Measurements from ENCODE around the gene SAP30. TPM values are rescaled to one million over a fixed set of nuclear protein-coding genes. Genes with fewer than 3 reads are reported as not detected.

Gene SAP30
- total RNA-seq, 1 donor from 2014 or later = 19.3 TPM

DNA sequence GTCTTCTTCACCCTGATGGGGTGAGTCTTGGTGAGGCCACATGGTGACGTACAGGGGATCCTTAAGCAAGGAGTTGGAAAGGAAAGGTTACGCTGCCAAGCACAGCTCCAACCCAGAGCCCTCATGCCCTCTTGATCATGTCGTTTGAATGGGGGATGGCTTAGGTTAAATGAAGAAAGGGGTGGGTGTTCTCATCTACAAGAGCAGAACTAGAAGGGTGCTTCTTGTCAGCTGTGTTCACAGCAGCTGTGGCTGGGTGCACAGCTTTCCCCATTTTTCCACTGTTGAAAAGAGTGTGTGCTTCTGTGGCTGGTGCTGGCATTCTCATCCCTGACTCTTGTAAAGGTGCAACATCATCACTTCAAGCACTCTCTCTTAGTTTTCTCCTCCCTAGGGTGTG lies 43.7 kb downstream of the SAP30 start:
- no peak for DNase-seq (ENCODE audit: low read depth, low spot score)

DNA sequence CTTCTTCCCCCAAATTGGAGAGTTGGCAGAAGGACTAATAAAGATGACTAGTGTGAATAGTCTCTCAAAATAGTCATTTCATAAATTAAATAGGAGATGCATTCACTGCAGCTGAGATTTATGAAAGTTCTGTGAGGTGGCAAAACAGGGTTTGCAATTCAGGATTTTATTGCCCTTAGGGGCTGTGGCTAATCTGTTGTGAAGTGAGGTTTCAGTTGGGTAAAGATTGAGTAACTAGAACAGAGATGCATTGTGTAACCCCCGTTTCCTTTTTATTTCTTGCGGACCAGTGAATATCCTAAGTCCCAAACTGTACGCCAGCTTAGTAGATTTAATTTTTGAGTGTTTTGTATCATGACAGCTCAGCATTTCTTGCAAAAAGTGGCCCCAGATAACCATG lies 44.3 kb downstream of the SAP30 start:
- no peak for DNase-seq (ENCODE audit: low read depth, low spot score)

DNA sequence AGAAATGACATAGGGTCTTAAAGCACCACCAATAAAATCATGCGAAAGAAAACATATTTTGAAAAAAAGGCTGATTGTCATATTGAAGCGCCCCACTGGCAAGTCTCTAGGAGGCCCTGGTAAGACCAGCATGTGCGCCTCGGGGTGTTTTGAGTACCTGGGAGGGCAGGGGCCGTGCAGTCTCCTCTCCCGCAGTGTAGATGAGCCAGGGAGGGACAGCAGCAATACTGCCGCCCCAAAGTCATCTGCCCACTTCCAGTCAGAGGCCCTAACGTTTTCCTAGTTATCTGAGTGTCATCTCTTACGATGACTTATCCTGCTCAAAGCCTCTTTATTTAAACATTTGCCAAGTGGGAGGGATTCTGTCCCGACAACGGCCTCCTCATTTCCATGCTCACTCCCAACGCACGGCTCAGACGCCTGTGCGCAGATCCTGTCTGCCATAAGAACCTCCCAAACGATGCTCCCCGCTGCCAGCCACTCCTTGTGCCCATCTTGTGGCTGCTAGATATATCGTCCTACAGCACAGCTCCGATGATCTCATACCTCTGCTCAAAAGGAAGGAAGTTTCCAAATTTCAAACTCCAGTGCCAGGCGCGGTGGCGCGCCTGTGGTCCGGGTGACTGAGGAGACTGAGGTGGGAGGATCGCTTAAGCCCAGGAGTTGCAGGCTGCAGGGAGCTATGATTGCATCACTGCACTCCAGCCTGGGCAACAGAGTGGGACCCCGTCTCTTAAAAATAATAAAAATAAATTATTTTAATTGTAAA lies 45.3 kb downstream of the SAP30 start:
- DNase-seq (ENCODE audit: low read depth, low spot score) = no peak

DNA sequence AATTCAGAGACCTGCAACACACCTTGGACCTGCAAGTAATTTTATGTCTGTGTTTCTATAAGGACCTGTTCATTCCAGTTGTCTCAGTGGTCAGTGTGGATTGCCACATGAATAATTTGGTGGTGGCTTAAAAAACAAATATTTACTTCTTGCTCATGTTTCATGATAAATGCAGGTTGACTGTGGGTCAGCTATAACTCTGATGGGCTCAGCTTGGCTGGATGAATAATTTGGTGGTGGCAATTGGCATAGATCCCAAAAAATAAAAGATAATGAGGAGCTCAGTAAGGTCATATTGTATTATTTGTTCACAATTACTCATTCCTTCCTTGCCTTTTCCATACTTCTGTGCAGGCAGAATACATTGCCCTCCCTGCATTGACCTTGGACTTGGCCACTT lies 47.1 kb downstream of the SAP30 start:
- DNase-seq (ENCODE audit: low read depth, low spot score) = no peak

DNA sequence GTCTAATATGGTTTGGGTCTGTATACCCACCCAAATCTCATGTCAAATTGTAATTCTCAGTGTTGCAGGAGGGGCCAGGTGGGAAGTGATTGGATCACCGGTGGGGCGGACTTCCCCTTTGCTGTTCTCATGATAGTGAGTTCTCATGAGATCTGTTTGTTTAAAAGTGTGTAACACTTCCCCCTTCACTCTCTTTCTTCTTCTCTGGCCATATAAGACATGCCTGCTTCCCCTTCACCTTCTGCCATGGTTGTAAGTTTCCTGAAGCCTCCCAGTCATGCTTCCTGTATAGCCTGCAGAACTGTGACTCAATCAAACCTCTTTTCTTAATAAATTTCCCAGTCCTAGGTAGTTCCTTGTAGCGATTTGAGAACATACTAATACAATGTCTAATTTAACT lies 47.9 kb downstream of the SAP30 start:
- DNase-seq (ENCODE audit: low read depth, low spot score) = peak; percentile 35

DNA sequence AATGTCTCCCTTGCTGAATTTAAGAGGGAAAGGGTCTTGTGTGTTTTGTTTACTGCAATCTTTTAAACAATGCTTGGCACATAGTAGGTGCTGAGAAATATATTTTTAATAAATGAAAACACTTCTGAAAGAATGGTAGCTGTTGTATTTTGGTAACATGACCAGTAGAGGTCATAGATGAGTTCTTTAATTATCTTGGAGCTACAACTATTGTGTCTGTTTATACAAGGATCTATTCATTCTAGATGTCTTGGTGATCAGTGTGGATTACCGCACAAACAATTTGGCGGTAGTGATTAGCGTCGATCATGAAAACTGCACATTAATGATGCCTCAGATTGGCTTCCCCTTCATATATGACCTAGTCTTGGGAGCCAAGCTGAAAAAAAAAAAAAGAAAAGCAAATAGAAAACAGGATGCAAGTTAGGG lies 49.6 kb downstream of the SAP30 start:
- DNase-seq (ENCODE audit: low read depth, low spot score) = no peak

DNA sequence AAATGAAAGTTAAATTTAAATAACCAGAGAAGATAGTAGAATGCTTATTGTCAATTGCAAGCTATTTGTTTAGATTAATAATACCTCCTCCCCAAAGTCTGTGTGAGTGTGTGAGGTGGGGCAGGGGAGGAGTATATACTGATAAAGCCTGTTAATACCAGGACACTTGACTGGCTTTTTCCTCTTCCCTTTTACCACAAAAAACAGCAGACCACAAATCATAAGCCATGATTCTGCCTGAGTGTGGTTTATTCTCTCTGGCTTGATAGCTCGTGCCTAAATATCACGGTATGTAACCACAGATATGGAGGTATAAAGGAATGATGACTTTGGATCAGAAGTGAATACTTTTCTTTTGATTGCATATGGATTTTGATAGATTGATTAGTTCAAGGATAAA lies 50.0 kb downstream of the SAP30 start:
- DNase-seq (ENCODE audit: low read depth, low spot score) = no peak

DNA sequence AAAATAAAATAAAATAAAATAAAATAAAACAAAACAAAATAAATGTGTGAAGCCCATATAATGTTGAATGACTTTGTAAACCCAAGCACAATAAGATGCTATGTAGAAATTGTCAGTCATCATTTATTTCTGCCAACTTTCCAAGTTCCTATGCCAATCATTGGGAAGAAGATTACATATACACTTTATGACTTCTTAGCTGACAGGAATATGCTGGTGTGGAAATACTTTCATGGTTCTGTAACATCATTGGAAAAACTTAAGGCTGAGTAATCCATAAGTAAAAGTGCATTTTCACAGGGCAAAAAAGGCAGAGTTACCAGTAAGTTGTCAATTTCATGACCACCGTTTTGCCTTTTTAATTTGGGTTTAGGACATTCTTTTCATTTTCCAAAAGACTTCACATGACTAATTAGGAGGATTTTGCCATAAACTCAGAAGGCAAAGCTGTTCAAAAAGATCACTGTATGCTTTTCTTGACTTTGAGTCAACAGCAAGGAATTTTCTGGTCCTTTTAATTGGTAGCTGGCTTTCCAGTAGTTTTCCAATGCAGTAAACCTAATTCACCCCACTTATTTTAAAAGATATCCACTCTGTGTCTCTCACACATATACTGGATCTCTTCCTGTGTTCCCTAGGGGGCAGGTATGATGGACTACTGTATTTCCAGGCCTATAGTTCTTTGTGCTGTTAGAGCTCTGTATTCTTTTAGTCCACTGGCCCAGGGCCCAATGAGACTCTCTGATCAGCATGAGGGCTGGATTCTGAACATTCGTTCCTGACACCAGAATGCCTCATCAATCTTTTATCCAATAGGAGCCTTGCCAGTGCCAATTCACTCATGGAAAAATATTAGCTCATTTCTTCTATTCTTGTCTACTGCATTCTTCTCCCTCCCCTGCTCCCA lies 54.4 kb downstream of the SAP30 start:
- DNase-seq (ENCODE audit: low read depth, low spot score) = no peak

DNA sequence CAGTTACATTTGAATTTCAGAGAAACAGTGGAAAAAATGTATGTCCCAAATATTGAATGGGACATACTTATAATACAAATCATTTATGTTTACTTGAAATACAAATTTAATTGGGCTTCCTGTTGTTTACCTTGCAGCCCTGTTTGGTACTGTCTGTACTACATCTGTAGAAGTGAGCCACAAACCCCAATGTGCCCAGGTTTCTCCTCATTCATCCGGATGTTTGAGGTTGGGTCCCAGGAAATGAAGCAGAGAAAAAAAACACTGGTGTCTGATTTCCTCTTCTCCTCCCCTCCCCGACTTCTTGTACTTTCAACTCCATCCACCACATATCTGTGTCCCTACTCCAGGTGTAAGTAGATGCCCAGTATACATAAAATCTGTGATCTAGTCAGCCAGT lies 55.3 kb downstream of the SAP30 start:
- DNase-seq (ENCODE audit: low read depth, low spot score) = no peak

Other genes starting within 250 kb of the SAP30 start
- gene GALNT7, start 202.1 kb upstream of the SAP30 start, total RNA-seq = 42.9 and 47.4 TPM in 2 replicates
- gene HMGB2, start 36.6 kb upstream of the SAP30 start, total RNA-seq = 125 and 230 TPM in 2 replicates
- not detected in 2 replicates for gene SCRG1, start 28.2 kb downstream of the SAP30 start, total RNA-seq
- gene HAND2, start 159.3 kb downstream of the SAP30 start, total RNA-seq = 8.6 and 11.4 TPM in 2 replicates

Measured in pulmonary artery endothelial cell (primary cell).